Measurements from ENCODE around the gene CMTM4.

- TF ChIP-seq CTCF (IDR thresholded peaks at IDR 0.05; ENCODE audit: borderline replicate concordance, extremely low read depth, low read length, poor library complexity, severe bottlenecking) (no peak), EZH2 (IDR thresholded peaks at IDR 0.05; ENCODE audit: borderline replicate concordance, low read depth, low read length, severe bottlenecking) (no peak)
Measured at GRCh38 chr16:66720766-66721165, 24.2 kb upstream of the CMTM4 start.

Measured in DND-41 (cell line).